GM08714 (cell line): ENCODE data around the gene RSU1.

Experiments used
- H3K4me3 ChIP-seq: fragments of 200-500 bp; sonication (Bioruptor generic); 2 replicates; pipeline ENCODE4 v1.5.1; 2014; ENCODE audit warnings: mild to moderate bottlenecking, low read length, inconsistent platforms
- ZNF274 ChIP-seq: IDR thresholded peaks from 2 replicates; pipeline ENCODE4 v1.6.1; 2012; ENCODE audit warnings: mild to moderate bottlenecking, low read depth, low read length

RSU1 gene

DNA sequence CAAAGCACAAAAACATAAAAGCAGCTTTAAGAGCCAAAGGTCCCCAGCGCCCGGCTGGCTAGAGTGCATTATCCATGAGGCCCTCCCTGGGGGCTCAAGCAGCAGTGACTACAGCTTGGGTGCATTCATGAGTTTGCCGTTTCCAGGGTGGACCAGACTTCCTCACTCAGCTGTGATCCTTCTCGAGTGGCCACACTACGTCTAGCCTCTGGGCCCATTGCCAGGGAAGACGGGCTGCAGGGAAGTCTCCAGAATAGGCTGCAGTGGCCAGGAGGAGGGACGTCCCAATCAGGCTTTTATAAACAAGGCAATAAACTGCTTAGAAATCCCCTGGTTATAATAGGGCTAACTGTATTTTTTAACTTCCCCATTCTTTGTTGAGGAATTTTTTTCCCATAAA is 206.2 kb downstream of the RSU1 start:
- no peak overlapping the region for H3K4me3 ChIP-seq
- no peak for TF ChIP-seq ZNF274

DNA sequence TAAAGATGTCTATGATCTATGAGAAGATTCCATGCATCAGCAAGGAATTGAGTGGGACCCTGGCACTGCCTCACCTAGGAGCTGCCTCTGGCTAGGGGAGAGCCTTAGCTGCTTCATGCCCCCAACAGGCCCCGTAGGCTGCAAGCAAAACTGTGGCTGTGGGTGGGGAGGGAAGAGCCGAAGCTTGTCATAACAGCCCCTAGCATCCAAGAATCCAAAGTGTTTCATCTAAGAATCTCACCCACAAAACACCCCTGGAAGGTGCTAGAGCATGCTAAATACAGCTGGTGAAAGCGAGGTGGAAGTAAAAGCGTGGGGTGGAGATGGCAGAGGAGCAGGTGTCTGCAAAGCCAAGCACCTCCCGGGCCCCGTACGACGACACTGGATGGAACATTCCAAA is 208.0 kb downstream of the RSU1 start:
- TF ChIP-seq ZNF274 = no peak
- no peak overlapping the region for H3K4me3 ChIP-seq

GRCh38 chr10:16606923-16607322 is 210.3 kb downstream of the RSU1 start:
- TF ChIP-seq ZNF274 = no peak
- H3K4me3 ChIP-seq = no peak overlapping the region

DNA sequence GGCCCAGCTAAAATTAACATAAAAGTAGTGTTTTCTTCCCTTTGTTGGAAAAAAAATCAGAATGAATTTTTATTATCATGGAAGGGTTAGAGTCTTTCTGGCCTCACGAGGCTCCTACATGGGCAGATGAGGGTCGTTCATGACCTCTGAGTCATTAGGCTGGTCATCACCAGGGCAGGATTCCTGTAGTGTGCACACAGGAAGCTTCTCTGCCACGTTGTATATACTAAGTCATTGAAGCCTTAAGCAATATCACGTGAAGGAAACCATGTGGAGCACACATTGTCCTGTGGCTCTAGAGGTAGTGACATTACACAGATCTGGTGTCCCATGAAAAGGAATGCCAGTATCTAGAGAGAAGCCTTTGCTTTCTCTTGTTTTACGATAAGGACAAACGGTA is 210.8 kb downstream of the RSU1 start:
- TF ChIP-seq ZNF274 = no peak

GRCh38 chr10:16603308-16603707 is 213.9 kb downstream of the RSU1 start:
- no peak overlapping the region for H3K4me3 ChIP-seq
- no peak for TF ChIP-seq ZNF274

More for the DNA sequence above, 210.8 kb downstream of the RSU1 start:
- H3K4me3 ChIP-seq = no peak overlapping the region

DNA sequence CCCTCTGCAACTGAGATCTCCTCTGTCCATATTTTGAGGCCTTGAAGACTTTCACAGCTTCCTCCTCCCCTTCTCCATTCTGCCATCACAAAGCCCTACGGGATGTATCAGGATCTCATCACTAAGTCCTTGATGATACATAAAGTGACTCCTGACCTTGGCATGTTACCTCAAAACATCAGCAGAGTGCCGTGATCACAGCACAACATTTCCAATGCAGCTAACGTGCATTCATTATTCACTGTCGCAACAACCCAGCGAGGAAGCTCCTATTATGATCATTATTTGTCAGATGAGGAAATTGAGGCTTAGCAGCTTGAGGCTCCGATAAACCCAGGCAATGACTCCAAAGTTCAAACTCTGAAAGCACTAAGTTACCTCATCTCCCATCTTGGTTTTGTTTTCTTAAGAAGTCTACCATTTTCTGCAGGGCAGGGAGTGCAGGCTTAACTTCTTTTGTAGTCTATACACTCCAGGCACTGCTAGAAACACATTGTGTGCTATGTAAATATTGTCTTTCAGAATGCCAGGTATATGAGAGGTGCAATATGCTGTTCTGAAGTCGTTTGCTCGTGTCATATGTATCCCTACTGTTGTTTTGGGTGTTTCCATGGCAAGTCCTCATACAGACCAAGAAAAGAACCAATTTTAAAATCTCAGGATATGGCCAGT is 215.0 kb downstream of the RSU1 start:
- H3K4me3 ChIP-seq = no peak overlapping the region

GRCh38 chr10:16599662-16600061 is 217.6 kb downstream of the RSU1 start:
- TF ChIP-seq ZNF274 = no peak
- H3K4me3 ChIP-seq = no peak overlapping the region

More for the DNA sequence above, 215.0 kb downstream of the RSU1 start:
- TF ChIP-seq ZNF274 = no peak

- H3K4me3 ChIP-seq = no peak overlapping the region
- no peak for TF ChIP-seq ZNF274
These were observed 219.6 kb downstream of the RSU1 start for GRCh38 chr10:16597656-16598055.

GRCh38 chr10:16592378-16592777 is 224.8 kb downstream of the RSU1 start:
- TF ChIP-seq ZNF274 = no peak
- H3K4me3 ChIP-seq = no peak overlapping the region

DNA sequence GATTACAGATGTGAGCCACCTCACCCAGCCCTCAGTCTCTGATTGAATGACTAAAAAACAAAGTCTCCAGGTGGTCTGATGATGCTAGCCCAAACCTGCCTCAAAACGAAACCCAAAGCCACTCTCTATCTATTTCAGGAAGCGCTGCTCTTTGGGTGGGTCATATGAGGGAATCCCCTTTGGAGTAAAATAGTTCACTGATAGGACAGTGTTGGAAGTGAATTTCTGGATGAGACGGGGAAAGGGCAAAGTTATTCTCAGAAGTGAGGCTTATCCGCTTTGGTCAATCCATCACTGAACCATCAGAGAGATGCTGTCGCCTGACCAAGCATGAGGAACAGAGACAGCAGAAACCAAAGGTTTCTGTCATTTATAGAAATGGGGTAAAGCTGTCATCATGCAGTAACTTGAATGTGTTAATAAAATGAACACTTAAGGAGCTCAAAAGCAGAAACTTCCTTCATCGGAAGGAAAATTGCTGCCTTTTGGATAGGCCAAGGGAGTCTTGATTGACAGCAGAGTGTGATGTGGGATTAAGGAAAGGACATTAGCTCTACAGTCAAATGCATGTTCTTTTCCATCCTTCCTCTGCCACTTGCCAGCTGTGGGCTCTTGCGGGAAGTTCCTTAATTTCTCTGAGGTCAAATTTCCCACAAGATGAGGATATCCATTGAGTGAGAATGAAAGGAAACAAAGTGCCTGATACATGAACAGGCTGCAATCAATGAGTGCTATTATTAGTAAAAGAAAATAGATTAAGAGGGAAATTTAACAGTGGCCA is 230.7 kb downstream of the RSU1 start:
- H3K4me3 ChIP-seq = no peak overlapping the region
- TF ChIP-seq ZNF274 = no peak

DNA sequence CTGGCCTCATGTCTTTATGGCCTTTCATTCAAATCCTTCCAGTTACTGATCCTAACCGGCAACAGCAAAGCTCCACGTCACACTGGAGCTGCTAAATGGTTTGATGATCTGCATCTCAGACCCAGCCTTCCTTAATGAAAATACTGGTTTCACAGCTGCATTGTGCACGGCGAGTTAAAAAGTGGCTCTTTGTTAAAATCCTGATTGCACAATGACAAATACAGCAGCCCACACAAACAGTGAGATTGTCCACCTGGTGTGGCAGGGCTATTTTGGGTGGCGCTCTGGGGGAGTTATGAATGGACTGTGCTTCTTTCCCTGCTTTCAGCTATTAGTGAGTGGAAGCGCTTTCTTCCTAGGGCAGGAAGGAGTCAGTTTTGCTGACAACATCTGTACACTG is 232.1 kb downstream of the RSU1 start:
- no peak overlapping the region for H3K4me3 ChIP-seq
- no peak for TF ChIP-seq ZNF274

DNA sequence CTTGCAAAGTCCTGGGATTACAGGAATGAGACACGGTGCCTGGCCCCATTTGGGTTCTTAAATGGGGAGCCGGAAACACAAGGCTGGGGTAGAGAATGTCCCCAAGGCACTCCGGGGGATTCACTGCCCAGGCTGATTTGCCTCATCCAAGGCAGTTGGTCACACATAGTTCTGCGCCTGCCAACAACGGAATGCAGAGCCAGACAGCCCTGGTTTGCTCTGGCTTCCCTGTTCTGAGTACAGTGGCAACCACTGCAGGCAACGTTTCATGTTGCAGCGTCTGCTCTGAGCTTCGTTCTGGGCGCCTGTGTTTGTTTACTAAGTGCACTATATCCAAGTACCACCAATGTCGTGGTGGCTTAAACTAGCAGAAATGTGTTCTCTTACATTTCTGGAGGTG is 233.8 kb downstream of the RSU1 start:
- TF ChIP-seq ZNF274 = no peak
- no peak overlapping the region for H3K4me3 ChIP-seq

DNA sequence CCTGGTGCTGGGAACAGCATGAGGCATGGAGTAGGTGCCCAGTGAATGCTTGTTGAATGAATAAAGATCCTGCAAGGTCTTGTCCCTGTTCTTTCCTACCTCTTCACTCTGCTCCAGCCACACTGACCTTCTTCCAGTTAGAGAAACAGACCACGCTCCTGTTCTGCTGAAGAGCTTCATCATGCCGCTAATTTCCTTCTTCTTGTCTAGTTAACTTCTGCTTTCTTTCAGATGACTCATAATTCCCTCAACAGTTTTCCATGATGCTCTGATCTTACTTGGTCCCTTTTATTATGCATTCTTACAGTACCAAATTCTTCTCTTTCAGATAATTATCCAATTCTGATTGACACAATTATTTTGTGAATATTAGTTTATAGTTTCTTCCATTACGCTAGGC is 236.0 kb downstream of the RSU1 start:
- no peak overlapping the region for H3K4me3 ChIP-seq
- no peak for TF ChIP-seq ZNF274

DNA sequence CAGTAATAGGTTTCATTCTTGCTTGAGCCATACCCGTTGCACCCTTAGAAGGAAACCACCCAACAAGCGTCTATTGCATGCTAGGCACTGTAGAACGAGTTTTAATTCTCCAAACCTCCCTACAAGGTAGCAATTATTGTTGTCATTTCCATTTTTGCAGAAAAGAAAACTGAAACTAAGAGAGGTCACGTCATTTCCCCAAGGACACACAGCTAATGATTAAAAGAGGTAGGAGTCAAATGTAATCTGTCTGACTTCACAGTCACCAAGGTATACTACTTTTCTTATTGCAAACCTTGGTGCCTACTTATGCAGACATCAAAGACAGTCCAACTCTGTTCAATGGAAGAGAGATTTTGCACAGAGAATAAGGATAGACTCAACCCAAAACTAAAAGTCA is 246.5 kb downstream of the RSU1 start:
- TF ChIP-seq ZNF274 = no peak
- no peak overlapping the region for H3K4me3 ChIP-seq

DNA sequence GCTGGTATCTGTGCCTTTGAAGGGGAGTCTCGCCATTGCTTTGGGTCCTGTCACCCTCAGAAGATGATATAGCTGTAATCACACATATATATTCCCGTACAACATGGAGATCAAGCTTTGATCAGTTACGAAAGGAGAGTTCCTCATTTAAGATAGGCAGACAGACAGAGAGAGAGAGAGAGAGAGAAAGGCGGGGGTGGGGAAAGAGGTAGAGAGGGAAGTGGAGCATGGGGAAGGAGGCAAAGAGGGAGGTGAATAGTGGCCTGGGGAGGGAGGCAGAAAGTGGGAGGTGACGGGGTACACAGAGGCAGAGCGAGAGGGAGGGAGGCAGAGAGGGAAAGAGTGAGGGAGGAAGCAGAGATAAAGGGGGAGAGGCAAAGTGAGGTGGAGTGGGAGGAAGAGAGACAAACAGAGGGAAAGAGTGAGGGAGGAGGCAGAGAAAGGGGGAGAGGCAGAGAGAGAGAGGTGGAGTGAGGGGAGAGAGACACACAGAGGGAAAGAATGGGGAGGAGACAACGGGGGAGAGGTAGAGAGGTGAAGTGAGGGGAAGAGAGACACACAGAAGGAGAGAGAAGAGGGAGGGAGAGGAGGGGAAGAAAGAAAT is 250.9 kb downstream of the RSU1 start:
- H3K4me3 ChIP-seq = no peak overlapping the region; the same call in 1 of the 2 replicates

More for the DNA sequence above, 250.9 kb downstream of the RSU1 start:
- no peak for TF ChIP-seq ZNF274
